Measurements from ENCODE around the gene SLC38A1.
A peak's percentile ranks its signal among the peaks of the same experiment; 100 is the strongest.
"Not testable (repeated sequence)": the region's sequence is repeated elsewhere in the genome, so short reads cannot be mapped to it uniquely, and the experiment has no call there.

SLC38A1 gene

GRCh38 chr12:46268583-46269428 lies at the start of gene SLC38A1:
Gene SLC38A1 (minus strand): TSS chr12:46269043. CDS start chr12:46239800, 29,243 bp downstream.
- DNase-seq = peak; percentile 88

GRCh38 chr12:46318037-46318436 lies 49.2 kb upstream of the SLC38A1 start:
- no peak for DNase-seq

- DNase-seq = no peak
Observed at GRCh38 chr12:46304070-46304469, 35.2 kb upstream of the SLC38A1 start.

- DNase-seq = peak; percentile 77
Observed at GRCh38 chr12:46303039-46303666, 34.3 kb upstream of the SLC38A1 start.

GRCh38 chr12:46300910-46301309 lies 32.1 kb upstream of the SLC38A1 start:
- no peak for DNase-seq

GRCh38 chr12:46299851-46300250 lies 31.0 kb upstream of the SLC38A1 start:
- no peak for DNase-seq

GRCh38 chr12:46298261-46298660 lies 29.4 kb upstream of the SLC38A1 start:
- DNase-seq = no peak

- no peak for DNase-seq
Observed at GRCh38 chr12:46296822-46297221, 28.0 kb upstream of the SLC38A1 start.

GRCh38 chr12:46292754-46293402 lies 24.0 kb upstream of the SLC38A1 start:
- DNase-seq = no peak

GRCh38 chr12:46291953-46292352 lies 23.1 kb upstream of the SLC38A1 start:
- DNase-seq = not testable (repeated sequence)

GRCh38 chr12:46285177-46285576 lies 16.3 kb upstream of the SLC38A1 start:
- not testable (repeated sequence) for DNase-seq

- no peak for DNase-seq
Observed at GRCh38 chr12:46282829-46283228, 14.0 kb upstream of the SLC38A1 start.

- DNase-seq = no peak
Observed at GRCh38 chr12:46276756-46277155, 7.9 kb upstream of the SLC38A1 start.

- DNase-seq = no peak
Observed at GRCh38 chr12:46271863-46272262, 3.0 kb upstream of the SLC38A1 start.

GRCh38 chr12:46269429-46270241 lies 792 bp upstream of the SLC38A1 start:
- DNase-seq = peak; percentile 72

GRCh38 chr12:46267825-46268582 lies 839 bp downstream of the SLC38A1 start:
- DNase-seq = peak; percentile 54

- no peak for DNase-seq
Observed at GRCh38 chr12:46267575-46267824, 1.3 kb downstream of the SLC38A1 start.

GRCh38 chr12:46266869-46267574 lies 1.8 kb downstream of the SLC38A1 start:
- DNase-seq = peak; percentile 78

GRCh38 chr12:46266382-46266791 lies 2.5 kb downstream of the SLC38A1 start:
- peak; percentile 62 for DNase-seq

GRCh38 chr12:46265734-46266133 lies 3.1 kb downstream of the SLC38A1 start:
- no peak for DNase-seq

- no peak for DNase-seq
Observed at GRCh38 chr12:46265102-46265501, 3.7 kb downstream of the SLC38A1 start.

GRCh38 chr12:46264057-46264456 lies 4.8 kb downstream of the SLC38A1 start:
- no peak for DNase-seq

All from CD4-positive, alpha-beta T cell treated with Interleukin-10 for 1 hour (primary cell).